ENCODE measurements around the gene NMNAT3. TPM values are rescaled to one million over a fixed set of nuclear protein-coding genes. Genes with fewer than 3 reads are reported as not detected.

Gene NMNAT3
- polyA plus RNA-seq, 1 donor (not counting 4 experiments of a cell fraction or from before 2014, with no cell fraction given): 1.6 TPM

GRCh38 chr3:139696314-139696604, 18.5 kb upstream of the NMNAT3 start:
- H3K4me2 ChIP-seq (ENCODE audit: control insufficient read depth, extremely low read depth, insufficient read depth, low read depth, low read length): no peak overlapping the region
- H3K36me3 ChIP-seq (ENCODE audit: control insufficient read depth in 2 of 2, extremely low read depth in 1 of 2, insufficient read depth in 2 of 2, low read length in 2 of 2): no peaks in the 10 kb centered on the region
- no peak overlapping the region for H3K4me3 ChIP-seq (ENCODE audit: control insufficient read depth in 2 of 3, extremely low read depth in 1 of 3, insufficient read depth in 2 of 3, low read depth in 1 of 3, low read length in 3 of 3)
- FAIRE-seq: no peak
- H3K79me2 ChIP-seq (ENCODE audit: control insufficient read depth, insufficient read depth, low read length): no peaks in the 10 kb centered on the region
- H4K20me1 ChIP-seq (ENCODE audit: control insufficient read depth, extremely low read depth, insufficient read depth, low read length): no peaks in the 10 kb centered on the region
- H3K9ac ChIP-seq (ENCODE audit: control insufficient read depth, extremely low read depth, insufficient read depth, low read length): no peak overlapping the region
- no peaks in the 10 kb centered on the region for H3K4me1 ChIP-seq (ENCODE audit: control insufficient read depth, extremely low read depth, insufficient read depth, low read length)
- no peak overlapping the region for H2AFZ ChIP-seq (ENCODE audit: control insufficient read depth, low read length)
- no peaks in the 10 kb centered on the region for H3K9me1 ChIP-seq (ENCODE audit: control insufficient read depth, extremely low read depth, insufficient read depth, low read length)
- no peaks in the 10 kb centered on the region for H3K27me3 ChIP-seq (ENCODE audit: control insufficient read depth, extremely low read depth, insufficient read depth, low read length)
- dilution Hi-C loops (cut with MboI; ENCODE audit: extremely low pct_ligation_motif_present, low sequenced_read_pairs): no loop called here
- TF ChIP-seq CTCF (optimal IDR thresholded peaks at IDR 0.05 in 1 of 3, IDR thresholded peaks at IDR 0.05 in 1 of 3, conservative IDR thresholded peaks at IDR 0.05 in 1 of 3; ENCODE audit: extremely low read depth in 1 of 3, insufficient read depth in 2 of 3, low read length in 3 of 3) (no peak), EZH2 (IDR thresholded peaks at IDR 0.05; ENCODE audit: low read length) (no peak)
- DNase-seq (ENCODE audit: low read depth, low spot score): no peak
- no peaks in the 10 kb centered on the region for H3K9me3 ChIP-seq (ENCODE audit: control insufficient read depth, low read depth, low read length)
- no peak overlapping the region for H3K27ac ChIP-seq (ENCODE audit: control insufficient read depth, insufficient read depth, low read length)

GRCh38 chr3:139695426-139696313, 17.9 kb upstream of the NMNAT3 start:
- Histone ChIP-seq H3K4me3 (ENCODE audit: control insufficient read depth in 2 of 3, extremely low read depth in 1 of 3, insufficient read depth in 2 of 3, low read depth in 1 of 3, low read length in 3 of 3) (no peak overlapping the region), H3K4me2 (ENCODE audit: control insufficient read depth, extremely low read depth, insufficient read depth, low read depth, low read length) (no peak overlapping the region), H3K27me3 (ENCODE audit: control insufficient read depth, extremely low read depth, insufficient read depth, low read length) (no peaks in the 10 kb centered on the region), H3K27ac (ENCODE audit: control insufficient read depth, insufficient read depth, low read length) (no peak overlapping the region), H4K20me1 (ENCODE audit: control insufficient read depth, extremely low read depth, insufficient read depth, low read length) (no peaks in the 10 kb centered on the region), H3K9me3 (ENCODE audit: control insufficient read depth, low read depth, low read length) (no peaks in the 10 kb centered on the region), H3K4me1 (ENCODE audit: control insufficient read depth, extremely low read depth, insufficient read depth, low read length) (no peaks in the 10 kb centered on the region), H3K9ac (ENCODE audit: control insufficient read depth, extremely low read depth, insufficient read depth, low read length) (no peak overlapping the region), H3K79me2 (ENCODE audit: control insufficient read depth, insufficient read depth, low read length) (no peaks in the 10 kb centered on the region), H3K9me1 (ENCODE audit: control insufficient read depth, extremely low read depth, insufficient read depth, low read length) (no peaks in the 10 kb centered on the region), H3K36me3 (ENCODE audit: control insufficient read depth in 2 of 2, extremely low read depth in 1 of 2, insufficient read depth in 2 of 2, low read length in 2 of 2) (no peaks in the 10 kb centered on the region), H2AFZ (ENCODE audit: control insufficient read depth, low read length) (no peak overlapping the region)
- dilution Hi-C loops (cut with MboI; ENCODE audit: extremely low pct_ligation_motif_present, low sequenced_read_pairs): no loop called here
- TF ChIP-seq EZH2 (IDR thresholded peaks at IDR 0.05; ENCODE audit: low read length) (no peak), CTCF (optimal IDR thresholded peaks at IDR 0.05 in 1 of 3, IDR thresholded peaks at IDR 0.05 in 1 of 3, conservative IDR thresholded peaks at IDR 0.05 in 1 of 3; ENCODE audit: extremely low read depth in 1 of 3, insufficient read depth in 2 of 3, low read length in 3 of 3) (no peak)
- no peak for DNase-seq (ENCODE audit: low read depth, low spot score)
- FAIRE-seq: no peak

Data from keratinocyte (primary cell).